HL-60 (cell line): ENCODE measurements around the gene TBCC.
A peak's percentile ranks its signal among the peaks of the same experiment; 100 is the strongest.

ENCODE experiments used
- DNase-seq, 2 experiments: peaks; one replicate each; pipeline ENCODE4 v3.0.0-alpha.2; 2010 to 2020; ENCODE audit warnings: low read depth in 1 of 2, low spot score in 1 of 2
- H3K27ac ChIP-seq: fragments of 250-450 bp; sonication (Bioruptor Pico); replicated peaks from 2 replicates; pipeline ENCODE4 v1.5.1; 2020; ENCODE audit warnings: mild to moderate bottlenecking, moderate library complexity
- H3K27me3 ChIP-seq: fragments of 250-450 bp; sonication (Bioruptor Pico); 2 replicates; pipeline ENCODE4 v1.5.1; 2021; ENCODE audit warnings: mild to moderate bottlenecking, moderate library complexity; ENCODE audit not compliant: insufficient read depth, poor library complexity, severe bottlenecking
- H3K4me3 ChIP-seq: replicated peaks from 2 replicates; pipeline ENCODE4 v1.5.1; 2011; ENCODE audit warnings: mild to moderate bottlenecking, control low read depth, low read length; ENCODE audit not compliant: insufficient read depth
- GABPA ChIP-seq: IDR thresholded peaks from 2 replicates; pipeline ENCODE4 v1.6.1; 2012; ENCODE audit warnings: low read depth
- POLR2AphosphoS5 ChIP-seq: IDR thresholded peaks from 2 replicates; pipeline ENCODE4 v1.6.1; 2012; ENCODE audit warnings: low read depth
- SPI1 ChIP-seq: IDR thresholded peaks from 2 replicates; pipeline ENCODE4 v1.6.1; 2012; ENCODE audit warnings: low read depth, mild to moderate bottlenecking, borderline replicate concordance
- TF ChIP-seq, protein P1 (sequence below): IDR thresholded peaks from 2 replicates; pipeline ENCODE4 v1.6.1; 2012; ENCODE audit warnings: low read depth; ENCODE audit not compliant: insufficient replicate concordance
- TF ChIP-seq, protein P2 (sequence below): IDR thresholded peaks from one replicate; pipeline ENCODE4 v1.5.1; 2011; ENCODE audit warnings: low read length, control low read depth, inconsistent platforms; ENCODE audit not compliant: insufficient read depth

The TBCC gene

DNA sequence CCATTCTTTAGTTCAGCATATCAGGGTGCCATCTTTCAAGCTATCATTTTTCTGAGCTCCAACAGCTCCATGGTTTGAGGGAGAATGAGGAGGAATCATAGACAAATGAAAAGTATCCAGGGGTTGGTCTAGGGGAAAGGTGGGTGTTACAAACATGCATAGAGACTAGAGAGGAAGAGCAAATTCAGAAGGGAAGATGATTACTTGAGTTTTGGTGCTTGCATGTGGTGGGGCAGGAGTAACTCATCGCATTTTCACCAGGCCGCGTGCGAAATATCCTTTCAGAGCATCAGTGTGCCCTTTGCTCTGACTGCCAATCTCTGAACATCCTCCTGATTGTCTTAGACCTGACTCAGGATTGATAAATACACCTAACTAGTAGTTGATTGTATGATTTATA lies 28.3 kb upstream of the TBCC start:
- no peaks in the 10 kb centered on the region for H3K27me3 ChIP-seq
- H3K27ac ChIP-seq = peak overlapping the region; percentile 85
- TF ChIP-seq GABPA = no peak
- no peak for TF ChIP-seq POLR2AphosphoS5
- TF ChIP-seq, protein P1, sequence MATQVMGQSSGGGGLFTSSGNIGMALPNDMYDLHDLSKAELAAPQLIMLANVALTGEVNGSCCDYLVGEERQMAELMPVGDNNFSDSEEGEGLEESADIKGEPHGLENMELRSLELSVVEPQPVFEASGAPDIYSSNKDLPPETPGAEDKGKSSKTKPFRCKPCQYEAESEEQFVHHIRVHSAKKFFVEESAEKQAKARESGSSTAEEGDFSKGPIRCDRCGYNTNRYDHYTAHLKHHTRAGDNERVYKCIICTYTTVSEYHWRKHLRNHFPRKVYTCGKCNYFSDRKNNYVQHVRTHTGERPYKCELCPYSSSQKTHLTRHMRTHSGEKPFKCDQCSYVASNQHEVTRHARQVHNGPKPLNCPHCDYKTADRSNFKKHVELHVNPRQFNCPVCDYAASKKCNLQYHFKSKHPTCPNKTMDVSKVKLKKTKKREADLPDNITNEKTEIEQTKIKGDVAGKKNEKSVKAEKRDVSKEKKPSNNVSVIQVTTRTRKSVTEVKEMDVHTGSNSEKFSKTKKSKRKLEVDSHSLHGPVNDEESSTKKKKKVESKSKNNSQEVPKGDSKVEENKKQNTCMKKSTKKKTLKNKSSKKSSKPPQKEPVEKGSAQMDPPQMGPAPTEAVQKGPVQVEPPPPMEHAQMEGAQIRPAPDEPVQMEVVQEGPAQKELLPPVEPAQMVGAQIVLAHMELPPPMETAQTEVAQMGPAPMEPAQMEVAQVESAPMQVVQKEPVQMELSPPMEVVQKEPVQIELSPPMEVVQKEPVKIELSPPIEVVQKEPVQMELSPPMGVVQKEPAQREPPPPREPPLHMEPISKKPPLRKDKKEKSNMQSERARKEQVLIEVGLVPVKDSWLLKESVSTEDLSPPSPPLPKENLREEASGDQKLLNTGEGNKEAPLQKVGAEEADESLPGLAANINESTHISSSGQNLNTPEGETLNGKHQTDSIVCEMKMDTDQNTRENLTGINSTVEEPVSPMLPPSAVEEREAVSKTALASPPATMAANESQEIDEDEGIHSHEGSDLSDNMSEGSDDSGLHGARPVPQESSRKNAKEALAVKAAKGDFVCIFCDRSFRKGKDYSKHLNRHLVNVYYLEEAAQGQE = no peak
- TF ChIP-seq, protein P2, sequence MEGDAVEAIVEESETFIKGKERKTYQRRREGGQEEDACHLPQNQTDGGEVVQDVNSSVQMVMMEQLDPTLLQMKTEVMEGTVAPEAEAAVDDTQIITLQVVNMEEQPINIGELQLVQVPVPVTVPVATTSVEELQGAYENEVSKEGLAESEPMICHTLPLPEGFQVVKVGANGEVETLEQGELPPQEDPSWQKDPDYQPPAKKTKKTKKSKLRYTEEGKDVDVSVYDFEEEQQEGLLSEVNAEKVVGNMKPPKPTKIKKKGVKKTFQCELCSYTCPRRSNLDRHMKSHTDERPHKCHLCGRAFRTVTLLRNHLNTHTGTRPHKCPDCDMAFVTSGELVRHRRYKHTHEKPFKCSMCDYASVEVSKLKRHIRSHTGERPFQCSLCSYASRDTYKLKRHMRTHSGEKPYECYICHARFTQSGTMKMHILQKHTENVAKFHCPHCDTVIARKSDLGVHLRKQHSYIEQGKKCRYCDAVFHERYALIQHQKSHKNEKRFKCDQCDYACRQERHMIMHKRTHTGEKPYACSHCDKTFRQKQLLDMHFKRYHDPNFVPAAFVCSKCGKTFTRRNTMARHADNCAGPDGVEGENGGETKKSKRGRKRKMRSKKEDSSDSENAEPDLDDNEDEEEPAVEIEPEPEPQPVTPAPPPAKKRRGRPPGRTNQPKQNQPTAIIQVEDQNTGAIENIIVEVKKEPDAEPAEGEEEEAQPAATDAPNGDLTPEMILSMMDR = no peak
- TF ChIP-seq SPI1 = no peak
- no peak overlapping the region for H3K4me3 ChIP-seq
- DNase-seq = no peak

DNA sequence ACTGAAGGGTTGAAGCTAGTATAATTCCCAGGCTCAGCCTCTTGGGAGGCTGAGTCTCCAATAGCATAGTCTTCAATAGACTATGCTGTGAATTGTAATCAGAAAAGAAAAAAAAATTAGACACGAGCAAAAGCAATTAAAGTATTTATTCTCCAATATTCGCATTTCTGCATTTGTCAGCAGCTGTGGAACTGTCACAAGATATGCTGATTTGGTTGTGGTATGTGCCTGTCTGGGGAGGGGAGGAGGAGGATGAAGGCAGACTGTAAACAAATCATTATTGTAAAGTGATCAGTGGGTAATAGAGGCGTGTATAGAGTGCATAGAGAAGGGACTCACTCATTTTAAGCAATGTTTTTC lies 25.8 kb upstream of the TBCC start:
- Histone ChIP-seq H3K27ac (no peak overlapping the region), H3K4me3 (no peak overlapping the region), H3K27me3 (no peaks in the 10 kb centered on the region)
- TF ChIP-seq, protein P2 = no peak
- TF ChIP-seq SPI1 (no peak), POLR2AphosphoS5 (no peak), GABPA (no peak)
- TF ChIP-seq, protein P1 = no peak
- DNase-seq = no peak

DNA sequence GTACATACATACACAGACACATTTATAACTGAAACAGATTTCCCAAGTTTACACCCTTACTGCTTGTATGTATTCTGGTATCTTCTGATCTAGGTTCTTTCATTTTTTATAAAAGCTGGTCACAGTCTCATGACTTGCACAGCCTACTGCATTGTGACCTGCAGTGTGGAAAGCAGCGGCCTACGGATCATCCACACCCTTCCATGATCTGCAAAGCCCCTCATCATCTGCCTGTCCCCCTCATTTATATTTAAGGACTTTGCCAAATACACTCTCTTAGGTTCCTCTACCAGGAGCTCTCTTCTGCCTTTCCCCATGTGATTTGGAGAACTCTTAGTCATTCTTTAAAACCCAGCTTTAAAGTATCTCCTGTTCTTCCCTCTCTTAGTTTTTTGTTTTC lies 23.9 kb upstream of the TBCC start:
- Histone ChIP-seq H3K4me3 (no peak overlapping the region), H3K27me3 (no peaks in the 10 kb centered on the region), H3K27ac (no peak overlapping the region)
- TF ChIP-seq, protein P2 = no peak
- TF ChIP-seq GABPA = no peak
- TF ChIP-seq SPI1 = no peak
- TF ChIP-seq POLR2AphosphoS5 = no peak
- DNase-seq = no peak

DNA sequence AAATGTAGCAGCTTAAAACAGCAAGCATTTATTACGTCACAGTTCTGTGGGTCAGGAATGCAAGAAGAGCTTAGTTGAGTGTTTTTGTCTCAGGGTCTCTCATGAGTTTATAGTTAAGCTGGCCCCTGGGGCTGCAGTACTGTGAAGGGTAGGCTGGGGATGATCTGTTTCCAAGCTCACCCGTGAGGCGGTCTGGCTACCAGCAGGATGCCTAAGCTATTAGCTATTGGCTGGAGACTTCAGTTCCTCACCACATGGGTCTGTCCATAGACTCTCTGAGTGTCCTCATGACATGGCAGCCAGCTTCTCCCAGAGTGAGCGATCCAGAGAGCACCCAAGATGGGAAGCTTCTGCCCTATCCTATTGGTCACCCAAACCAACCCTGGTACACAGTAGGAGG lies 23.1 kb upstream of the TBCC start:
- Histone ChIP-seq H3K27ac (no peak overlapping the region), H3K4me3 (no peak overlapping the region), H3K27me3 (no peaks in the 10 kb centered on the region)
- TF ChIP-seq GABPA (no peak), POLR2AphosphoS5 (no peak), SPI1 (no peak)
- TF ChIP-seq, protein P1 = no peak
- TF ChIP-seq, protein P2 = no peak
- DNase-seq = no peak
